SK-N-SH (cell line): Measurements from ENCODE around the gene ATXN7. TPM values are rescaled to one million over a fixed set of nuclear protein-coding genes. Genes with fewer than 3 reads are reported as not detected.

Experiments used
- CTCF ChIA-PET: fragments of 300-600, 350-600 bp; formaldehyde crosslinking; extraction: SDS; loops from one replicate; lab custom pipeline; 2021; lab: Yijun Ruan, JAX
- POLR2A ChIA-PET: fragments of 350-600 bp; sonication (Branson Sonifier 250); formaldehyde crosslinking; extraction: SDS; loops from one replicate; lab custom pipeline; 2020; ENCODE audit warnings: antibody characterized with exemption, inconsistent platforms; lab: Yijun Ruan, JAX
- DNase-seq: peaks from one replicate; pipeline ENCODE4 v3.0.0; 2012
- H2AFZ ChIP-seq: fragments of 200-600 bp; sonication (generic); 2 replicates; pipeline ENCODE4 v1.8.1; 2016; ENCODE audit warnings: antibody characterized with exemption, mild to moderate bottlenecking, low read depth
- H3F3A ChIP-seq: fragments of 200-600 bp; sonication (generic); replicated peaks from 2 replicates; pipeline ENCODE3; 2016; ENCODE audit warnings: antibody characterized with exemption, mild to moderate bottlenecking; ENCODE audit not compliant: insufficient read depth
- H3K27ac ChIP-seq, 2 experiments: fragments of 200-500 bp in 1 of 2; fragments of 200-600 bp in 1 of 2; sonication (Bioruptor generic) in 1 of 2; sonication (generic), shearing (Covaris generic) in 1 of 2; 2 replicates each; pipeline versions ENCODE4 v1.5.1 to v1.6.1; 2014 to 2016; ENCODE audit warnings: low read depth in 2 of 2, inconsistent platforms in 1 of 2, low read length in 1 of 2, mild to moderate bottlenecking in 1 of 2, mixed read lengths in 1 of 2
- H3K27me3 ChIP-seq: fragments of 200-600 bp; sonication (generic), shearing (Covaris generic); 2 replicates; pipeline ENCODE4 v1.6.1; 2016; ENCODE audit warnings: mixed run types; ENCODE audit not compliant: insufficient read depth
- H3K36me3 ChIP-seq, 2 experiments: fragments of 200-500 bp in 1 of 2; fragments of 200-600 bp in 1 of 2; sonication (Bioruptor generic) in 1 of 2; sonication (generic) in 1 of 2; replicated peaks in 1 of 2; 2 replicates each; pipeline versions ENCODE3 to v1.5.1; 2014 to 2016; ENCODE audit warnings: low read length in 1 of 2, mild to moderate bottlenecking in 1 of 2; ENCODE audit not compliant: insufficient read depth in 2 of 2, control insufficient read depth in 1 of 2
- H3K4me1 ChIP-seq, 2 experiments: fragments of 200-500 bp in 1 of 2; fragments of 200-600 bp in 1 of 2; sonication (Bioruptor generic) in 1 of 2; sonication (generic), shearing (Covaris generic) in 1 of 2; 2 replicates each; pipeline versions ENCODE4 v1.5.1 to v1.6.1; 2014 to 2016; ENCODE audit warnings: low read depth in 1 of 2, low read length in 1 of 2, mixed run types in 1 of 2; ENCODE audit not compliant: insufficient read depth in 2 of 2, control insufficient read depth in 1 of 2
- H3K4me2 ChIP-seq: fragments of 200-600 bp; sonication (generic), shearing (Covaris generic); 2 replicates; pipeline ENCODE4 v1.6.1; 2017; ENCODE audit warnings: mixed run types
- H3K4me3 ChIP-seq, 2 experiments: fragments of 200-500 bp in 1 of 2; fragments of 200-600 bp in 1 of 2; sonication (Bioruptor generic) in 1 of 2; sonication (generic), shearing (Covaris generic) in 1 of 2; 2 replicates each; pipeline versions ENCODE4 v1.5.1 to v1.8.1; 2014 to 2016; ENCODE audit warnings: low read depth in 2 of 2, inconsistent platforms in 1 of 2, low read length in 1 of 2, mild to moderate bottlenecking in 1 of 2, mixed read lengths in 1 of 2, moderate library complexity in 1 of 2
- H3K79me2 ChIP-seq: fragments of 200-600 bp; sonication (generic); 2 replicates; pipeline ENCODE4 v1.8.1; 2017; ENCODE audit warnings: mild to moderate bottlenecking; ENCODE audit not compliant: insufficient read depth
- H3K9ac ChIP-seq: fragments of 200-600 bp; sonication (generic); 2 replicates; pipeline ENCODE4 v1.6.1; 2017; ENCODE audit warnings: mixed run types
- H3K9me2 ChIP-seq: fragments of 200-600 bp; sonication (generic); 2 replicates; pipeline ENCODE4 v1.6.1; 2017; ENCODE audit warnings: mixed run types
- H3K9me3 ChIP-seq: fragments of 200-600 bp; sonication (generic); 2 replicates; pipeline ENCODE4 v1.6.1; 2017; ENCODE audit warnings: mixed run types, mild to moderate bottlenecking, moderate library complexity
- H4K20me1 ChIP-seq: fragments of 200-600 bp; sonication (generic); 2 replicates; pipeline ENCODE4 v1.6.1; 2017; ENCODE audit warnings: mild to moderate bottlenecking, mixed run types; ENCODE audit not compliant: insufficient read depth
- CTCF ChIP-seq: fragments of 200-600 bp; sonication (generic); IDR thresholded peaks from 2 replicates; pipeline ENCODE4 v1.6.1; 2017; ENCODE audit warnings: antibody characterized with exemption, mild to moderate bottlenecking, moderate library complexity
- ELF1 ChIP-seq: IDR thresholded peaks from 2 replicates; pipeline ENCODE4 v1.4.0; 2012
- NFIC ChIP-seq: IDR thresholded peaks from 2 replicates; pipeline ENCODE4 v1.4.0; 2012; ENCODE audit warnings: borderline replicate concordance
- PBX3 ChIP-seq: IDR thresholded peaks from 2 replicates; pipeline ENCODE4; 2012
- REST ChIP-seq: IDR thresholded peaks from 2 replicates; pipeline ENCODE4 v1.6.1; 2012; ENCODE audit warnings: mild to moderate bottlenecking, low read depth, low read length, moderate library complexity
- TCF12 ChIP-seq: IDR thresholded peaks from 2 replicates; pipeline ENCODE4 v1.4.0; 2012
- YY1 ChIP-seq: IDR thresholded peaks from 2 replicates; pipeline ENCODE4 v1.4.0; 2012; ENCODE audit warnings: low read depth, mild to moderate bottlenecking
- WGBS: methylation state at CpG from one replicate; pipeline ENCODE4 v1.1.6; 2017; ENCODE audit warnings: low lambda C conversion rate; 5-methylcytosine and 5-hydroxymethylcytosine counted together
- polyA plus RNA-seq, 3 experiments: library from polyadenylated mRNA; depleted of rRNA; stranded (reverse); fragments of >200 nt; gene quantifications; 2 replicates each; pipeline ENCODE4 v1.2.3, GENCODE V29; 2012
- TF ChIP-seq, protein P1 (sequence below): IDR thresholded peaks from 2 replicates; pipeline ENCODE4 v1.4.0; 2012; ENCODE audit warnings: low read depth, borderline replicate concordance
- TF ChIP-seq, protein P2 (sequence below): IDR thresholded peaks from 2 replicates; pipeline ENCODE4 v1.4.0; 2012; ENCODE audit warnings: low read depth

Gene ATXN7
- polyA plus RNA-seq, 1 of the 3 experiments (the other 2 are of a cell fraction), result 6.2 TPM

GRCh38 chr3:63945558-63946096 lies 82.0 kb downstream of the ATXN7 start:
- H3K36me3 ChIP-seq, result peaks cover 5 to 29% of the 10 kb centered on the region in 2 experiments
- peaks cover 0 to 18% of the 10 kb centered on the region in 2 experiments; a peak in 3 of 4 replicates for H3K4me1 ChIP-seq
- no peaks in the 10 kb centered on the region for H3K9me2 ChIP-seq
- H3K4me2 ChIP-seq, result no peak overlapping the region
- H3K9me3 ChIP-seq, result no peaks in the 10 kb centered on the region
- ChIA-PET CTCF (interaction anchor here (0.9 to 4.0 kb wide), 3 partner anchors 11 to 45 kb away, joined by 3 to 13 read pairs (median 4); no protein-coding TSS in a partner anchor), POLR2A (no interaction called here)
- WGBS, result 93% methylated on average over 3 of the region's 3 CpGs
- no peak overlapping the region for H2AFZ ChIP-seq
- DNase-seq, result no peak
- H4K20me1 ChIP-seq, result peaks cover 30% of the 10 kb centered on the region
- no peak for TF ChIP-seq YY1
- TF ChIP-seq CTCF, result no peak
- TF ChIP-seq REST, result no peak
- no peak for TF ChIP-seq PBX3
- TF ChIP-seq ELF1, result no peak
- no peak for TF ChIP-seq TCF12
- TF ChIP-seq, protein P1, sequence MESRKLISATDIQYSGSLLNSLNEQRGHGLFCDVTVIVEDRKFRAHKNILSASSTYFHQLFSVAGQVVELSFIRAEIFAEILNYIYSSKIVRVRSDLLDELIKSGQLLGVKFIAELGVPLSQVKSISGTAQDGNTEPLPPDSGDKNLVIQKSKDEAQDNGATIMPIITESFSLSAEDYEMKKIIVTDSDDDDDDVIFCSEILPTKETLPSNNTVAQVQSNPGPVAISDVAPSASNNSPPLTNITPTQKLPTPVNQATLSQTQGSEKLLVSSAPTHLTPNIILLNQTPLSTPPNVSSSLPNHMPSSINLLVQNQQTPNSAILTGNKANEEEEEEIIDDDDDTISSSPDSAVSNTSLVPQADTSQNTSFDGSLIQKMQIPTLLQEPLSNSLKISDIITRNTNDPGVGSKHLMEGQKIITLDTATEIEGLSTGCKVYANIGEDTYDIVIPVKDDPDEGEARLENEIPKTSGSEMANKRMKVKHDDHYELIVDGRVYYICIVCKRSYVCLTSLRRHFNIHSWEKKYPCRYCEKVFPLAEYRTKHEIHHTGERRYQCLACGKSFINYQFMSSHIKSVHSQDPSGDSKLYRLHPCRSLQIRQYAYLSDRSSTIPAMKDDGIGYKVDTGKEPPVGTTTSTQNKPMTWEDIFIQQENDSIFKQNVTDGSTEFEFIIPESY, result no peak
- no peak for TF ChIP-seq NFIC
- TF ChIP-seq, protein P2, sequence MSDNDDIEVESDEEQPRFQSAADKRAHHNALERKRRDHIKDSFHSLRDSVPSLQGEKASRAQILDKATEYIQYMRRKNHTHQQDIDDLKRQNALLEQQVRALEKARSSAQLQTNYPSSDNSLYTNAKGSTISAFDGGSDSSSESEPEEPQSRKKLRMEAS, result no peak
- H3F3A ChIP-seq, result peaks cover 2% of the 10 kb centered on the region
- H3K27ac ChIP-seq, result no peak overlapping the region
- no peaks in the 10 kb centered on the region for H3K27me3 ChIP-seq
- peaks cover 79% of the 10 kb centered on the region for H3K79me2 ChIP-seq
- no peak overlapping the region for H3K9ac ChIP-seq
- no peak overlapping the region for H3K4me3 ChIP-seq
